GM18499 (cell line): Measurements from ENCODE around the gene ZIC1.

ENCODE experiments used
- ATAC-seq: cut with Tn5 transposase; IDR thresholded peaks from one replicate; pipeline ENCODE4 v1.9.1; 2021; ENCODE audit warnings: moderate number of reproducible peaks; ENCODE audit not compliant: insufficient read depth, unreplicated experiment

ZIC1 gene

GRCh38 chr3:147409143-147410115, at the start of gene ZIC1:
ZIC1 (plus strand) TSS chr3:147409365; CDS start chr3:147410113, 748 bp downstream.
- ATAC-seq = no peak

- no peak for ATAC-seq
Observed at GRCh38 chr3:147360051-147360439, 49.1 kb upstream of the ZIC1 start.

- ATAC-seq = no peak
Observed at GRCh38 chr3:147360646-147361453, 48.3 kb upstream of the ZIC1 start.

GRCh38 chr3:147361454-147362420, 47.4 kb upstream of the ZIC1 start:
- ATAC-seq = no peak

- ATAC-seq = no peak
Observed at GRCh38 chr3:147364771-147365170, 44.4 kb upstream of the ZIC1 start.

- ATAC-seq = no peak
Observed at GRCh38 chr3:147365196-147366115, 43.7 kb upstream of the ZIC1 start.

GRCh38 chr3:147367676-147368075, 41.5 kb upstream of the ZIC1 start:
- no peak for ATAC-seq

GRCh38 chr3:147368151-147368550, 41.0 kb upstream of the ZIC1 start:
- no peak for ATAC-seq

- ATAC-seq = no peak
Observed at GRCh38 chr3:147368561-147369221, 40.5 kb upstream of the ZIC1 start.

- no peak for ATAC-seq
Observed at GRCh38 chr3:147369231-147369630, 39.9 kb upstream of the ZIC1 start.

- ATAC-seq = no peak
Observed at GRCh38 chr3:147369661-147370123, 39.5 kb upstream of the ZIC1 start.

GRCh38 chr3:147370349-147370748, 38.8 kb upstream of the ZIC1 start:
- no peak for ATAC-seq

GRCh38 chr3:147371140-147371539, 38.0 kb upstream of the ZIC1 start:
- ATAC-seq = no peak

- no peak for ATAC-seq
Observed at GRCh38 chr3:147371771-147372340, 37.3 kb upstream of the ZIC1 start.

GRCh38 chr3:147372525-147373027, 36.6 kb upstream of the ZIC1 start:
- no peak for ATAC-seq

- no peak for ATAC-seq
Observed at GRCh38 chr3:147373301-147373700, 35.9 kb upstream of the ZIC1 start.

GRCh38 chr3:147377412-147378367, 31.5 kb upstream of the ZIC1 start:
- ATAC-seq = no peak
